GM18858 (cell line): ENCODE measurements around the gene RYR1.
"Not testable (repeated sequence)": the region's sequence is repeated elsewhere in the genome, so short reads cannot be mapped to it uniquely, and the experiment has no call there.

Experiments
- ATAC-seq: cut with Tn5 transposase; IDR thresholded peaks from one replicate; pipeline ENCODE4 v1.9.1; 2021; ENCODE audit not compliant: unreplicated experiment

The RYR1 gene

DNA sequence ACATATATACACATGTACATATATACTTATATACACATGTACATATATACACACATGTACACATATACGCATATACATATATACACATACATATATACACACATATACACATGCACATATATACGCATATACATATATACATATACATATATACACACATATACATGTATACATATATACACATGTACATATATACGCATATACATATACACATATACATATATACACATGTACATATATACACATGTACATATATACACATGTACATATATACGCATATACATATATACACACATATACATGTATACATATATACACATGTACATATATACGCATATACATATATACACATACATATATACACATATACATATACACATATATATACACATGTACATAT is 169.4 kb downstream of the RYR1 start:
- not testable (repeated sequence) for ATAC-seq

GRCh38 chr19:38606131-38606530 is 172.6 kb downstream of the RYR1 start:
- ATAC-seq = no peak

DNA sequence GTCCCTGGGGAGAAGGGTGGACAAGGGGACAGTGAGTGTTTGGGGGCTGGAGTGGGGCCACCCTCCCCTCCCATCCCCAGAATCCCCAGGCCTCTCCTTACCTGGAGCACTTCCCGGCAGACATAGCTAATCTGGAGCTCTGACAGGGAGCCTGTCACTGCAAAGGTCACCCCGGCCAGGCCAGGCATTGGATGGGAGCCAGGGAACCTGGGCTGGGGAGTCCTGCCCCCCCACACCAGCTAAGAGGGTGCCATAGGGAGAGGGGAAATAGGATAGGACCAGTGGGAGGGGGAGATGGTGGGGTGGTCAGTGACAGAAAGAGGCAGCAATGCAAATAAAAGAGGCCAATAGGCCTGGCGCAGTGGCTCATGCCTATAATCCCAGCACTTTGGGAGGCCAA is 180.8 kb downstream of the RYR1 start:
- no peak for ATAC-seq

DNA sequence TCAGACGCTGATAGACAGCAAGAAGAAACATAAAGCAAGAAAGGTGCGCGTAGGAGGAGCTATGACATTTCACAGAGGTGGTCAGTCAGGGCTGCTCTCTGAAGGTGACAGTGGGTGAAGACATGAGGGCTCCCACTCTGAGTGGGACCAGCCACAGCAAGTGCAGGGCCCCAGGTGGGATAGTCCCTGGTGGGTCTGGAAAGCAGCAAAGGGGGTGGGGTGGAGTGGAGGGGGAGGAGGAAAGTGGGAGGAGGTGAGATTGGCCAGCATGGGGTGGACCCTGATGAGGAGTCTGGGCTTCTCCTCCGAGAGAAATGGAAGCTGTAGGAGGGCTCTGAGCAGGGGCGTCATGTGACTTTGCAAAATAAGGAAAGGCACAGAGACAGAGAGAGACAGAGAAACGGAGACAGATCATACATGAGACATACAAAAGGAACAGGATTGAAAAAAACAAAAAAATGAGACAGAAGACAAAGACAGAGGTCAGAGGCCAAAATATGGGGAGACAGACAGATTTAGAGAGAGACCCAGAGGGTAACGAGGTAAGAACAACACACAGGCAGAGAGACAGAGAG is 181.6 kb downstream of the RYR1 start:
- ATAC-seq = no peak

- no peak for ATAC-seq
These were observed 182.8 kb downstream of the RYR1 start for GRCh38 chr19:38616265-38616664.

- no peak for ATAC-seq
These were observed 183.8 kb downstream of the RYR1 start for GRCh38 chr19:38617283-38617763.

GRCh38 chr19:38617764-38618589 is 184.5 kb downstream of the RYR1 start, which contains the start of gene MAP4K1:
MAP4K1 (minus strand) TSS chr19:38617953; CDS start chr19:38617895, 58 bp downstream.
- ATAC-seq = no peak

- peak; percentile 51 for ATAC-seq
These were observed 185.3 kb downstream of the RYR1 start, which contains the start of gene EIF3K for GRCh38 chr19:38618590-38619360. EIF3K (plus strand) TSS chr19:38619188; CDS start chr19:38619269, 81 bp downstream.

GRCh38 chr19:38619361-38620174 is 186.1 kb downstream of the RYR1 start:
- ATAC-seq = peak; percentile 4

- no peak for ATAC-seq
These were observed 191.3 kb downstream of the RYR1 start for GRCh38 chr19:38624822-38625221.

DNA sequence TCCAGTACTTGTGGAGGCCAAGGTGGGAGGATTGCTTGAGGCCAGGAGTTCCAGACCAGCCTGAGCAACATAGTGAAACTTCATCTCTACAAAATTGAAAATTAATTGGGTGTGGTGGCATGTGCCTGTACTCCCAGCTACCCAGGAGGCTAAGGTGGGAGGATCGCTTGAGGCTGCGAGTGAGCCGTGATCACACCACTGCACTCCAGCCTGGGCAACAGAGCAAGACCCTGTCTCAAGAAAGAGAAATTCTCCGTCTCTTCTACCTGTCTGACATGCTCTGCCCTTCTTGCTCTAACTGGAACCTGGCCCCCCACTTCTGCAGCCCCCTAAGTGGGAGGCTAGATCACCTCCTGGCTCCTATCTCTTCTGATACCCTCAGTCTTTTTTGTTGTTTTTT is 192.9 kb downstream of the RYR1 start:
- no peak for ATAC-seq

- ATAC-seq = no peak
These were observed 196.1 kb downstream of the RYR1 start for GRCh38 chr19:38629568-38629967.

DNA sequence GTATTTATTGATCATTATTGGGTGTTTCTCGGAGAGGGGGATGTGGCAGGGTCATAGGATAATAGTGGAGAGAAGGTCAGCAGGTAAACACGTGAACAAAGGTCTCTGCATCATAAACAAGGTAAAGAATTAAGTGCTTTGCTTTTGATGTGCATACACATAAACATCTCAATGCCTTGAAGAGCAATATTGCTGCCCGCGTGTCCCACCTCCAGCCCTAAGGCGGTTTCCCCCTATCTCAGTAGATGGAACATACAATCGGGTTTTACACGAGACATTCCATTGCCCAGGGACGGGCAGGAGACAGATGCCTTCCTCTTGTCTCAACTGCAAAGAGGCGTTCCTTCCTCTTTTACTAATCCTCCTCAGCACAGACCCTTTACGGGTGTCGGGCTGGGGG is 197.8 kb downstream of the RYR1 start:
- not testable (repeated sequence) for ATAC-seq

DNA sequence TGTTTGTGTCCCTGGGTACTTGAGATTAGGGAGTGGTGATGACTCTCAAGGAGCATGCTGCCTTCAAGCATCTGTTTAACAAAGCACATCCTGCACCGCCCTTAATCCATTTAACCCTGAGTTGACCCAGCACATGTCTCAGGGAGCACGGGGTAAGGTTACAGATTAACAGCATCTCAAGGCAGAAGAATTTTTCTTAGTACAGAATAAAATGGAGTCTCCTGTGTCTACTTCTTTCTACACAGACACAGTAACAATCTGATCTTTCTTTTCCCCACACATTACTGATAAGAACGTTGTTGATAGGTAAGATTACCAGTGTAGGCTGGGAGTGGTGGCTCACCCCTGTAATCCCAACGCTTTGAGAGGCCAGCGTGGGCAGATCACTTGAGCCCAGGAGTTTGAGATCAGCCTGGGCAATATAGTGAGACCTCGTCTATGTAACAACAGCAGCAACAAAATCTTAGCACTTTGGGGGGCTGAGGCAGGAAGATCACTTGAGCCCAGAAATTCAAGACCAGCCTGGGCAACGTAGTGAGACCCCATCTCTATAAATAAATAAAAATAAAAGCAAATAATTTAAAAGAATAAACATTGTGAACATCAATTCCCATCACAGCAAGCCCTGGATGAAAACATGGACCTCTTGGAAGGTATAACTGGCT is 198.5 kb downstream of the RYR1 start:
- not testable (repeated sequence) for ATAC-seq

- no peak for ATAC-seq
These were observed 199.2 kb downstream of the RYR1 start for GRCh38 chr19:38632476-38633213.

GRCh38 chr19:38634757-38635482 is 201.4 kb downstream of the RYR1 start:
- ATAC-seq = no peak

GRCh38 chr19:38635483-38636399 is 202.2 kb downstream of the RYR1 start:
- ATAC-seq = no peak
